Progenitor cell of endocrine pancreas (in vitro differentiated cells): Measurements from ENCODE around the gene ZNF723. TPM values are rescaled to one million over a fixed set of nuclear protein-coding genes. Genes with fewer than 3 reads are reported as not detected.
"Not testable (repeated sequence)": the region's sequence is repeated elsewhere in the genome, so short reads cannot be mapped to it uniquely, and the experiment has no call there.

Experiments
- DNase-seq: peaks from one replicate; pipeline ENCODE4 v3.0.0; 2021; ENCODE audit warnings: low spot score; ENCODE audit not compliant: unreplicated experiment
- H3K27ac Mint-ChIP-seq: 2 replicates; pipeline ENCODE4 v1.8.0; 2021; ENCODE audit warnings: mild to moderate bottlenecking, moderate library complexity, mixed read lengths
- H3K27me3 Mint-ChIP-seq: 2 replicates; pipeline ENCODE4 v1.8.0; 2021; ENCODE audit warnings: mixed read lengths
- H3K36me3 Mint-ChIP-seq: 2 replicates; pipeline ENCODE4 v1.8.0; 2022; ENCODE audit warnings: mixed read lengths; ENCODE audit not compliant: insufficient read depth
- H3K4me1 Mint-ChIP-seq: 2 replicates; pipeline ENCODE4 v1.8.0; 2021; ENCODE audit warnings: low read depth, mixed read lengths
- H3K4me3 Mint-ChIP-seq: 2 replicates; pipeline ENCODE4 v1.8.0; 2021; ENCODE audit warnings: low read depth, mild to moderate bottlenecking, moderate library complexity, mixed read lengths
- H3K9me3 Mint-ChIP-seq: 2 replicates; pipeline ENCODE4 v1.8.0; 2021; ENCODE audit warnings: low read depth, mixed read lengths
- CTCF ChIP-seq: fragments of 200-600 bp; sonication (generic); IDR thresholded peaks from one replicate; pipeline ENCODE4 v1.5.0; 2021; ENCODE audit warnings: antibody characterized with exemption, mild to moderate bottlenecking; ENCODE audit not compliant: unreplicated experiment
- total RNA-seq: library from RNA; stranded (reverse); gene quantifications from 2 replicates; pipeline ENCODE4 v1.2.1, GENCODE V29; 2021

The ZNF723 gene
- total RNA-seq, 1 donor from 2014 or later = not detected

DNA sequence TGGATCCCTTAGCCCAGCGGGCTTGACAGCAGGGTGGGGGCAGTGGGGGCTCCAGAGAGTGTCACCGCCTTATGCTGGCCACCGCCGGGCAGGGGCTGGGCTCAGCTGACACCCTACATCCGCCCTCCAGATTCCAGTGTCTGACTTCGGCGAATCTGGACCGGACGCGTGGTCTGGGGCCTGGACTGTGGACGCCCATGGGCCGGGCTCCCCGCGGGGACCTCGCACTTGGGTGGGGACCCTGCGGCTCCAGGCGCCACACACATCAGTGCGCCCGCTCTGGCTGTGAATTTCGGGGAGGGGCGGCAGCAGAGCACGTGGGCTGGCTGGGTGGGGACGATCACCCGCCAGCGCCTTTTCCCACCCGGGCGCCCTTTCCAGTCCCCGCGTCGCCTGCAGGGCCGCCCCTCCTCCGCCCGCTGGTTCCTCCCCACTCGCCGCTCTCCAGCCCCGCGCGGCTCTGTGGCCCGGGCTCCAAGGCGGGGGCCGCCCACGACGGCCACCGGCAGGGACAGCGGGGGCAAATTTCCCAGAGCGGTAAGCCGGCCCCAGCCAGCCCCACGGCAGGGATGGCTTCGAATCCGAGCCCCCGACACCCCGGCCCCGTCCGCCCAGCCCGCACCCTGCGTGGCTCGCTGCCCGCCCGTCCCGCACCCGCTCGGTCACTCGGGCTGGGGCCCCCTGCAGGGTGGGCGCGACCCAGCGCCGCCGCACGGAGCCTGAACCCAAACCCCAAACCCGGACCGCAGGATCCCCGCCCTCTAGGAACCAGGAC lies 24.8 kb upstream of the ZNF723 start:
- no peak for DNase-seq
- Mint-ChIP-seq H3K9me3 (peaks cover 35% of the 10 kb centered on the region), H3K4me1 (no peaks in the 10 kb centered on the region), H3K36me3 (no peaks in the 10 kb centered on the region), H3K4me3 (no peak overlapping the region), H3K27ac (no peak overlapping the region), H3K27me3 (no peaks in the 10 kb centered on the region)
- no peak for TF ChIP-seq CTCF

DNA sequence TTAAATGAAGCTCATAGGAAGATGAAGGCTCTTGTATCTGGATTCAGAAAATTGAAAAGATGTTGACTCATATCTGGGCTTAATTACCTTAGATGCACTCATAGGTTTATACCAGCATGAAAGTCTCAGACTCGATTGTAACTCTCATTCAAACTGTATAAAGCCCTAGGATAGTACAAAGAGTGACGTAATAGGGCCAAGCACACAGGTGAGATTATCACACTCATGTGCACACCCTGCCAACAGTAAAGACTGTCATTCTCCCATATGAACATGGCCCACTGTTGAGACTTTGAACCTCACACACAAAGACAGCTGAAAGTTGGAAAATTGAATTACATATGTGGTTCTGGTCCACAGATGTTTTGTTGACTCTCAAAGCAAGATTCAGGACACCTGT lies 18.0 kb upstream of the ZNF723 start:
- H3K9me3 Mint-ChIP-seq = peaks cover 80% of the 10 kb centered on the region
- no peak for TF ChIP-seq CTCF
- DNase-seq = no peak
- H3K4me3 Mint-ChIP-seq = no peak overlapping the region
- no peaks in the 10 kb centered on the region for H3K36me3 Mint-ChIP-seq
- no peaks in the 10 kb centered on the region for H3K27me3 Mint-ChIP-seq
- no peak overlapping the region for H3K27ac Mint-ChIP-seq
- H3K4me1 Mint-ChIP-seq = no peaks in the 10 kb centered on the region

GRCh38 chr19:22831211-22831610 lies 880 bp upstream of the ZNF723 start:
- H3K27ac Mint-ChIP-seq = no peak overlapping the region
- DNase-seq = no peak
- H3K9me3 Mint-ChIP-seq = peaks cover 21% of the 10 kb centered on the region
- H3K36me3 Mint-ChIP-seq = peaks cover 2% of the 10 kb centered on the region
- no peak for TF ChIP-seq CTCF
- H3K4me1 Mint-ChIP-seq = no peaks in the 10 kb centered on the region
- no peaks in the 10 kb centered on the region for H3K27me3 Mint-ChIP-seq
- no peak overlapping the region for H3K4me3 Mint-ChIP-seq

DNA sequence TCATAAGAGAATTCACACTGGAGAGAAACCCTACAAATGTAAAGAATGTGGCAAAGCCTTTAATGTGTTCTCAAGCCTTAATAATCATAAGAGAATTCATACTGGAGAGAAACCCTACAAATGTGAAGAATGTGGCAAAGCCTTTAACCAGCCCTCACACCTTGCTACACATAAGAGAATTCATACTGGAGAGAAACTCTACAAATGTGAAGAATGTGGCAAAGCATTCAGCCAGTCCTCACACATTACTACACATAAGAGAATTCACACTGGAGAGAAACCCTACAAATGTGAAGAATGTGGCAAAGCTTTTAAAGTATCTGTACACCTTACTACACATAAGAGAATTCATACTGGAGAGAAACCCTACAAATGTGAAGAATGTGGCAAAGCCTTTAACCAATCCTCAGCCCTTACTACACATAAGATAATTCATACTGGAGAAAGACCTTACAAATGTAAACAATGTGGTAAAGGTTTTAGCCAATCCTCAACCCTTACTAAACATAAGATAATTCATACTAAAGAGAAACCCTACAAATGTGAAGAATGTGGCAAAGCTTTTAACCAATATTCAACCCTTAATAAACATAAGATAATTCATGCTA lies 25.7 kb downstream of the ZNF723 start:
- H3K27me3 Mint-ChIP-seq, DNase-seq, H3K4me1 Mint-ChIP-seq, H3K36me3 Mint-ChIP-seq, H3K4me3 Mint-ChIP-seq, H3K27ac Mint-ChIP-seq: not testable (repeated sequence)
- peaks cover 33% of the 10 kb centered on the region for H3K9me3 Mint-ChIP-seq

GRCh38 chr19:22882797-22883196 lies 50.7 kb downstream of the ZNF723 start:
- no peaks in the 10 kb centered on the region for H3K4me1 Mint-ChIP-seq
- peak; percentile 38 for TF ChIP-seq CTCF
- no peak overlapping the region for H3K4me3 Mint-ChIP-seq
- peaks cover 1% of the 10 kb centered on the region for H3K36me3 Mint-ChIP-seq
- no peaks in the 10 kb centered on the region for H3K27me3 Mint-ChIP-seq
- no peak for DNase-seq
- H3K9me3 Mint-ChIP-seq = peaks cover 52% of the 10 kb centered on the region
- H3K27ac Mint-ChIP-seq = no peak overlapping the region

DNA sequence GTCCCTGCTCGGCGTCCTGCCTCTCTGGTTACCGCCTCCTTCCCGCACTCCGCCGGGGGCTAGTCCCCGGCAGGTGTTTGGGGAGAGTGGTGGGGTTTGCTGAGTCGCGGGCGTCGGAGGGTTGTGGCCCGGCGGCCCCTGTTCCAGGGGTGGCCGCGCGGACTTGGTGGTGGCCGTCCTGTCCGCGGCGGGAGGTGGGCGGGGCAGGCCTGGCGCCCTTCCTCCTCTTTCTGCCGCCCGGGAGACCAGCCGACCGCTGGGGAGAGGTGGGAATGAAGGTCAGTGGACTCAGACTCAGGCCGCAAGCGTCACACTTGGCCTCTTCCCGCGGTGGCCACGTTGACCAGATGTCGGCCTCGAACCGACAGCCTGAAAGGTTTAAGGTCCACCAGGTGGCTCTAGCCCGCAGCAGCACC lies 61.8 kb downstream of the ZNF723 start:
- no peaks in the 10 kb centered on the region for H3K27me3 Mint-ChIP-seq
- TF ChIP-seq CTCF = no peak
- H3K4me1 Mint-ChIP-seq = no peaks in the 10 kb centered on the region
- no peak for DNase-seq
- H3K36me3 Mint-ChIP-seq = no peaks in the 10 kb centered on the region
- H3K27ac Mint-ChIP-seq = no peak overlapping the region
- H3K9me3 Mint-ChIP-seq = peaks cover 35% of the 10 kb centered on the region
- H3K4me3 Mint-ChIP-seq = no peak overlapping the region
